T-helper 9 cell (primary cell): Measurements from ENCODE around the gene PRPSAP1.
"Not testable (repeated sequence)": the region's sequence is repeated elsewhere in the genome, so short reads cannot be mapped to it uniquely, and the experiment has no call there.

Experiments used
- DNase-seq: peaks from one replicate; pipeline ENCODE4 v3.0.0-alpha.2; 2020

The PRPSAP1 gene

DNA sequence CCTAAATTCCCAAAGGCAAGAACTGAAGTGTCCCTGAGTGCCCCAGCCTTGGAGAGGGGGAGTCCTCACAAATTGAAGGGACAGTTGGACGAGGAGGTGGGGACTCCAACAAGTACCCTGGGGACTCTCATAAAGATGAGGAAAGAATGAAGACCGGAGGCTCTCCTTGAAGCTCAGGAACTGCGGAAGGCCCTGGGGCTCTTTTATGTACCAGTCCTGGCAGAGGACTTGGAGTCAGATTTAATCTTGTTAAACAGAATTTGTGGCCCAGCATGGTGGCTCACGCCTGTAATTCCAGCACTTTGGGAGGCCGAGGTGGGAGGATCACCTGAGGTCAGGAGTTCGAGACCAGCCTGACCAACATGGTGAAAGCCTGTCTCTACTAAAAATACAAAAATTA is 6.1 kb upstream of the PRPSAP1 start:
- not testable (repeated sequence) for DNase-seq

DNA sequence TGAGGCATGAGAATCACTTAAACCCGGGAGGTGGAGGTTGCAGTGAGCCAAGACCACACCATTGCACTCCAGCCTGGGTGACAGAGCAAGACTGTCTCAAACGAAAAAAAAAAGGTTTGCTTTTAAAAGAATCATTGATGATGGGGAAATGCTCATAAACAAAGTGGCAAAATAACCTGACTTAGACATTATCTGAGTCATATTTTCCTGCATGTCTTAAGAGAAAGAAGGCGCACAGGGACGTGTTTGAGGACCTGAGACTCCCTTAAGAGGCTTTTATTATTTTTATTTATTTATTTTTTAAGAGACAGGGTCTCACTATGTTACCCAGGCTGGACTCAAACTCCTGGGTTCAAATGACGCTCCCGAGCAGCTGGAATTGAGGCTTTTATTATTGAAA is 5.7 kb upstream of the PRPSAP1 start:
- DNase-seq = no peak

DNA sequence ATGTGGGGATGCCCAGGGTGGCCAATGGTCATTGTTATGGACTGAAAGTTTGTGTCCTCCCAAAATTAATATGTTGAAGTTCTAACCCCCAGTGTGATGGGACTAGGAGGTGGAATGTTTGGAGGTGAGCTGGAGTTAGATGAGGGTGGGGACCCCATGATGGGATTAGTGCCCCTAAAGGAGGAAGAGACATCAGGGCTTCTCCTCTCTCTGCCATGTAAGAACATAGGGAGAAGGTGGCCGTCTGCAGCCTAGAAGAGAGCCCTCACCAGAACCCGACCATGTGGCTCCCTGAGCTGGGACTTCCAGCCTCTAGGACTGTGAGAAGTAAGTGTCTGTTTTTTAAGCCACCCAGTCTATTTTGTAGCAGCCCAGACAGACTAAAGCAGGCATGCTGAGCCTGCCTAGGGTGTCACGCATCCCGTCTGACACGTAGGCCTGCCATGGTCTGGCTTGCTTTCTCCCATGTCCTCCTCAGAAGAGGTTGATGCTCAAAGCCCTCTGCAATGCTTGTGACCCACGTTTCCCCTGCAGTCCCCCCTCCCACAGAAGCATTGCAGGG is 4.0 kb upstream of the PRPSAP1 start:
- no peak for DNase-seq

DNA sequence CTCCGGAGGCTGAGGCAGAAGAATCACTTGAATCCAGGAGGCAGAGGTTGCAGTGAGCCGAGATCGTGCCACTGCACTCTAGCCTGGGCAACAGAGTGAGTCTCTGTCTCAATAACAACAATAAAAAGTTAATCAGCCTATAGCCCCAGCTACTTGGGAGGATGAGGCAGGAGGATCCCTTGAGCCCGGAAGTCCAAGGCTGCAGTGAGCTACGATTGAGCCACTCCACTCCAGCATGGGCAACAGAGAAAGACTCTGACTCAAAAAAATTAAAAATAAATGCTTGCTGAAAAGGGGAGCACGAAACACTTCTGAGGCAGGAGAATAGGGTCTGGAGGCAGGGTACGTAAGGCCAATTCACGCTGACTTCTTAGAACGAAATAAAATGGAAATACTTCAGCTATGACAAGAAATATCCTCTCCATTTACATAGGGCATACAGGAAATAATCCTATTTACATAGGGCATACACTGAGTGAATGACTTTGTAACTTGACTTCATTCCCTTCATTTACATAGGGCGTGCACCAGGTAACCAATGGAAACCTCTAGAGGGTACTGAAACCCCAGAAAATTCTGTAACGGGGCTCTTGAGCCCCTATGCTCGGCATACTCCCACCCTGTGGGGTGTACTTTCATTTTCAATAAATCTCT is 3.2 kb upstream of the PRPSAP1 start:
- DNase-seq = no peak

DNA sequence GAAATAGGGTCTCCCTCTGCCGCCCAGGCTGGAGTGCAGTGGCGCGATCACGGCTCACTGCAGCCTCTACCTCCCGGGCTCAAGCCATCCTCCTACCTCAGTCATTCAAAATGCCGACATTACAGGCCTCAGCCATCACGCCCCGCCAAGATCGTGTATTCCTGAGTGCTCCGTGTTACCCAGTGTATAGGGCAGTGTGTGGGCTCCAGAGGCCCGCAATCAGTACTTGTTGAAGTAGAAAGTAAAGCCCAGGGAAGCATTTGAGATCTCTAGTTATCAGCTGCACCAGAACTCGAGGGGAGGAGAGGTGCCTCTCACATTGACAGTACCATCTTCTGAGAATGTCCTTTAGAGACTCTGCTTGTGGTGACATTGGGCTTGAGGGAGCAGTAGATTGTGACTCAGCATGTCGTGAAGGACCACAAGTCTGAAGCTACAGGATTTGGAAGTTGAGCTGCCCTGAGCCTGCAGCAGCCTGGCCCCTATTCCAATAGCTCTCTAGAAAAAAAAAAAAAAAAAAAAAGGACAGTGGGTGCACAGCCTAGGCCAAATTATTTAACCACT is 1.1 kb upstream of the PRPSAP1 start:
- DNase-seq = no peak

DNA sequence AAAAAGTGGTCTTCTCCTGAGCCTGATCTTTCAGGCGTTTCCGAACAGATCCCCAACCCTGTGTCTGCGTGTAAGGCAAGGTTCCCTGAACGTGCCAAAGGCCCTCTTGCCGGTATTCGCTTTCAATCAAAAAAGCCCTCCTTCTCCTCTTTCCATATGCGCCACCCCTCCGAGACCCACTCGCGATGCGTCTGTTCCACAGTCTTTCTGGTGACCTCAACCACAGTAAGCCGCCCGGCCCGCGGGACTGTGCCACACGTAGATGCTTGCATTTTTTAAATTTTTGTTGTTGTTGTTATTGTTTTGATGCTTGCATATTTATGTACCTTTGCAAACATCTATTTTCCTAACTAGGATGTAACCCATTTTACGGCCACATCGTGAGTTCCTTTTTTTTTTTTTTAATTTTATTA is 607 bp upstream of the PRPSAP1 start:
- DNase-seq = no peak

DNA sequence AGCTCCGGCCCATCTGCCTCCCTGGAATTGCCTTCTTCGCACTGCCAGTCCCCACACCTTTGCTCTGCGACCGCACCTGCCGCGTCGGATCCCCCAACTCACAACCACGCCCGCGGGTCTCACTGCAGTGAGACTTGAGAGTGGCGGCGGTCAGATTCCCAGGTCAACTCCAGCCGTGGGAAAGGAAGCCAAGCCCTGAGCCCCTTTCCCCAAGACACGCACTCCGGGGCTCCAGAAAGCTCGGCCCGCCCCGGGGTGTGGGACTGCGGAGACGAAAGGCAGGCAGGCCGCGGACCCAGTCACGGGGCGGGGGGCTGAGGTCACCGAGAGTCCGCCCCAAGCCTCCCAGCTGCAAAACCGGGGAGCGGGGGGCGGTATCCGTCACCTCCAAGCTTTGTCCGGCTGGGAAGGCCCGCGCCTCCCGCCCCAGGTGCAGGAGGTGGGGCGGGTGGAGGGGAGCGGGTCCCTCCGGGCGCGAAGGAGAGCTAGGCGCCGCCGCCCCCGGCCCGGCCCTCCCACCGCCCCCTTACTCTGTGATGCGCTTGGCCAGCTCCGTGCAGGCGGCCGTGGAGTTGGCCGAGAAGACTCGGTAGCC is 615 bp downstream of the PRPSAP1 start:
- peak; percentile 4 for DNase-seq

DNA sequence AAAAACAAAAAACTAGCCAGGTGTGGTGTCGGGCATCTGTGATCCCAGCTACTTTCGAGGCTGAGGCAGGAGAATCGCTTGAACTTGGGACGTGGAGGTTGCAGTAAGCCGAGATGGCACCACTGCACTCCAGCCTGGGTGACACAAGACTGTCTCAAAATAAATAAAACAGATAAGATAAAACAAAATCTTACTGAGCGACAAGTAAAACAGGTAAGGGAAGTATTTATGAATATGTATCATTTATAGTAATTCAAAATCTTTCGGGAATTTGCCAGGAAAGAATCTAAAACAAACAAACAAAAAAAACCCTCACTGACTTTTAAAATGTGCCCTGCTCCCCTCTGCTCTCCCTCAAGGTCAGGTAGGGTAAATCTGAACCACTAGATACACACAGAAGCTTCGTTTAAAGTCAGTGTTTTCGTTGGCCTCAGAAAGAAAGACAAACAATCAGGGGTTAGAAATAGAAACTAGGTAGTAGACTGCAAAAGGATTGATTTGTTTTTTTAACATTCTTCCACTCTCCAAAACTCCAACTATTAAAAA is 2.1 kb downstream of the PRPSAP1 start:
- no peak for DNase-seq

DNA sequence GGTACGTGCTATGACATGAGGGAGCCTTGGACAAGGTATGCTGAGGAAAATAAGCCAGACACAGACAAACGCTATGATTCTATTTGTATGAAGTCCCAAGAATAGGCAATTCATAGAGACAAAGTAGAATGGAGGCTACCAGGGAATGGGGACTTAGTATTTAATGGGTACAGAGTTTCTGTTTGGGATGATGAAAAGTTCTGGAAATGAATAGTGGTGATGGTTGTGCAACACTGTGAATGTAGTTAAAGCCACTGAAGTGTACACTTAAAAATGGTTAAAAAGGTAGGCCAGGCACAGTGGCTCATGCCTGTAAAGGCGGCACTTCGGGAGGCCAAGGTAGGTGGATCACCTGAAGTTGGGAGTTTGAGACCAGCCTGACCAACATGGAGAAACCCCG is 3.3 kb downstream of the PRPSAP1 start:
- DNase-seq = no peak

DNA sequence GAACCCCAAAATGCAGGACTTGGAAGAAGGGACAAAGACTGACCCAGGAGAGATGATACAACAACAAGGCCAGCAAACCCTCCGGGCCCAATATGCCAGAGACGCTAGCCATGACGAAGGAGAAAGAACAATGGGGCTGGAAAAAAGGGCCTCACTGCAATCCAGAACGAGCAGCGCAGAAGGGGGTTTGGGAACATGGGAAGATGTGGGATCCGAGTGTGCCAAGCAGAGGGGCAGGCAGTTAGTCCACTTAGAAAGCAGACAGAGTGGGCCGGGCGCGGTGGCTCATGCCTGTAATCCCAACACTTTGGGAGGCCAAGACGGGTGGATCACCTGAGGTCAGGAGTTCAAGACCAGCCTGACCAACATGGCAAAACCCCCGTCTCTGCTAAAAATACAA is 6.8 kb downstream of the PRPSAP1 start:
- DNase-seq = not testable (repeated sequence)

DNA sequence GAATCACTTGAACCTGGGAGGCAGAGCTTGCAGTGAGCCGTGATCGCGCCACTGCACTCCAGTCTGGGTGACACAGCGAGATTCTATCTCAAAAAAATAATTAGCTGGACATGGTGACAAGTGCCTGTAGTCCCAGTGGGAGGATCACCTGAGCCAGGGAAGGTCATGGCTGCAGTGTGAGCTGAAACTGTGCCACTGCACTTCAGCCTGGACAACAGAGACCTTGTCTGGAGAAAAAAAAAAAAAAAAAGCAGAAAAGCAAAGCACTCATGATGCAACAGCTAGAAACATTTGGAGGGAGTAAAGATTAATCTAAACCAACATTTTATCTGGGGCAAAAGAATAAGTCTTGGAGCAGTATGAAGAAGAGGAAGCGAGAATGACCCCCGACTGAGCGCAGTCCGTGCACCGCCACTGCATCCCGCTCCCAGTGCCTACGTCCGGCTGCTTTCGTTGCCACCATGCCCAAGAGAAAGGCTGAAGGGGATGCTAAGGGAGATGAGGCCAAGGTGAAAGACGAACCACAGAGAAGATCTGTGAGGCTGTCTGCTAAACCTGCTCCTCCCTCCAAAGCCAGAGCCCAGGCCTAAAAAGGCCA is 8.2 kb downstream of the PRPSAP1 start:
- DNase-seq = no peak

DNA sequence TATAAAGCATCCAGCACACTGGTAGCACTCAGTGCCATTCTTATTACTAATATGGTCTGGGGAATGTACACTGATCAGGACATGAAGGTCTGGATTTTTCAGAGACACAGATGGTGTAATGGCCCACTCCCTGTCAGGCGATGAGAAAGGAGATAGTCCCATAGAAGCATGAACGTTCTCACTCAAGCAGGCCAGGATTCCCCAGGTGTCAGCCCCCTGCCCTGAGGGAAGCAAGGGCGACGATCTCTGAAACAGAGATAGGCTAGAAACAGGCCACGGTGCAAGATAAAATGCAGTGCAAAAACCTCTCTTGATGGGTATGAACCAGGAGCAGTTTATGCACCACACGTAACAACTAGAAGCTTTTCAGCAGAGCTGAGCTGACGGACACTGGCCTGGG is 10.6 kb downstream of the PRPSAP1 start:
- no peak for DNase-seq

DNA sequence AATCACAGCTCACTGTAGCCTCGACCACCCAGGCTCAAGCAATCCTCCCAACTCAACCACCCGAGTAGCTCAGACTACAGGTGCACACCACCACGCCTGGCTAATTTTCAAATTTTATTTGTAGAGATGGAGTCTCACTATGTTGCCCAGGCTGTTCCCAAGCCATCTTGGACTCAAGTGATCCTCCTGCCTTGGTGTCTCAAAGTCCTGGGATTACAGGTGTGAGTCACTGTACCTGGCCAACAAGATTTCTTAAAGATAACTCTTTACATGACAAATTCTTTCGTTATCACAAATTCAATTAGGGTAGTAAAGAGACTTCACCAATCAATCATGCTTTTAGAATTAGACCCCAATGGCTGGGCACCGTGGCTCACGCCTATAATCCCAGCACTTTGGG is 12.4 kb downstream of the PRPSAP1 start:
- DNase-seq = no peak

DNA sequence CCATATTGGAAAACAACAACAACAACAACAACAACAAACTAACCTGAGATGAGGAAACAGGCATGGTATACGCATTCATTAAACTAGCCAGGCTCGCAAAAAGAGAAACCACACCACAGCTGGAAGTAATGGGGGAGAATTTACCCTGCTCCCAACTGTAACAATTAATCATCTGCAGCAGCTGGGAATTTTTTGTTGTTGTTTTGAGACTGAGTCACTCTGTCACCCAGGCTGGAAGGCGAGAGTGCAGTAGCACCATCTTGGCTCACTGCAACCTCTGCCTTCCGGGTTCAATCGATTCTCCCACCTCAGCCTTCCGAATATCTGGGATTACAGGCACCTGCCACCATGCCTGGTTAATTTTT is 16.3 kb downstream of the PRPSAP1 start:
- no peak for DNase-seq

DNA sequence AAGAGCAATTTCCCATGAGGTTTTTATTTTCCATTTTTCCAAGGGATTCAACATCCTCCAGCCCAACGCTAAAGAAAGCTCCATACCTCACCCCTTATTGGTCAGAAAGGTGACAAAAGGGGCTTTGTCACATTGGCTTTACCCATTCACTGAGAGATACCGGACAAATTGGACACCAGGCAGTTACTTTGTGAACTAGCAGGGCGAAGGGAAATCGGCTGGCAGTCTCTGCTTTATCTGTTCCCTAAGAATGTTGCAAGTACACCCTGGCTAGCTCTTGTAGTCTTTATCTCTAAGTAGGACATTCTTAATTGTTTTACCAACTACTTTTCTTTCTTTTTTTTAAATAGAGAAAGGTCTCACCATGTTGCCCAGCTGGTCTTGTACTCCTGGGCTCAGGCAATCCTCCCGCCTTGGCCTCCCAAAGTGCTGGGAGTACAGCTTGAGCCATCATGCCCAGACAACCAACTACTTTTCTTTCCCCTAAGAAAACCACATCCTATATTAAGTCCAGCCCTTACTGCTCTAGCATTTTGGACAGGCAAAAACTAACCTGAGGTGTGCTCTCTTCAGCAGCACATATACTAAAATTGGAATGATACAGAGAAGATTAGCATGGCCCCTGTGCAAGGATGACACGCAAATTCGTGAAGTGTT is 16.8 kb downstream of the PRPSAP1 start:
- no peak for DNase-seq

DNA sequence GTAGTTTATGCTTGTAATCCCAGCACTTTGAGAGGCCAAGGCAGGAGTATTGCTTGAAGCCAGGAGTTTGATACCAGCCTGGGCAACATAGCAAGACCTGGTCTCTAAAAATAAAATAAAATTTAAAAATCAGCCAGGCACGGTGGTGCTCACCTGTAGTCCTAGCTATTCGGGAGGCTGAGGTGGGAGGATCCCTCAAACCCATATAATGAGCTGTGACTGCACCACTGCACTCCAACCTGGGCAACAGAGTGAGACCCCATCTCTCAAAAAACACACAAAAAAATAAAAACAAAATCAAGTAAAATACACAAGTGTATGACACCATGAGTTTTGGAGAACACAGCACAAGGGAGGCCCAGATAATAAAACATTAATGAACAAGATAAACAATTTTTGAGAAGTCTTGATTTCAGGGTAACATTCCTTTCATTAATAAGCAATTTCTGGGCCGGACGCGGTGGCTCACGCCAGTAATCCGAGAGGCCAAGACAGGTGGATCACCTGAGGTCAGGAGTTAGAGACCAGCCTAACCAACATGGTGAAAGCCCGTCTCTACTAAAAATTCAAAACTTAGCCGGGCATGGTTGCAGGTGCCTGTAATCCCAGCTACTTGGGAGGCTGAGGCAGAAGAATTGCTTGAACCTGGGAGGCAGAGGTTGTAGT is 17.9 kb downstream of the PRPSAP1 start:
- no peak for DNase-seq

DNA sequence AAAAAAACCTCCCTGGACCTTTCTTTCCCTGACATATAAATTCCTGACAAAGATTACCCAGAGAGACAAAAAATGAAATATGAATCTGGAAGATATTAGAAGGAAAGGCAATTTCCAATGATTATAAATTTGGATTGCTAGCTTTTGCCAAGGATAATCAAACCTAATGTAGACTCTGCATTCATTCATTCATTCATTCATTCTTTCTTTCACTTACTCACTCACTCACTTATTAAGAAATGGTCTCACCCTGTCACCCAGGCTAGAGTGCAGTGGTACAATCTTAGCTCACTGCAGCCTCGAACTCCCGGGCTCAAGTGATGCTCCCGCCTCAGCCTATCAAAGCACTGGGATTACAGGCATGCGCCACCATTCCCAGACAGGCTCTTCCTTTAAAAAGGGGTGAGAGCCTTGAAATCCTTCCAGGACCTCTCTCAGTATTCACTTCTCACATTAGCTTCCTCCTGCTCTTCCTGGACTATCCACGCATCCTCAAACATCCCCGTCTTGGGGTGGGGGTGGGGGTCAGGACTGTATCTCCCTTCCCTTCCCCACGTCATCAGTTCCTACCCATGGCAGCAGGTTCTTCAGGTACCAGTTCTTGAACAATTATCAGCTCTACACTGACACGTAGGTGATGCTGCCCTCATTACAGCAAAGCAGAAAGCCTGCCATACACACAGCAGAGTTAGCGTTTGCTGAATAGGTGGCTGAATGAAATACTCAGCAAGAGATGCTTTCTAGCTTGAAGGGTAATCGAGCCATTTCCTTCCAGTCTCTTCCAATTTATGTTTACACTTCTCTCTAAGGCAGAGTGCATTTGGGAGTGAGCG is 19.8 kb downstream of the PRPSAP1 start:
- no peak for DNase-seq

DNA sequence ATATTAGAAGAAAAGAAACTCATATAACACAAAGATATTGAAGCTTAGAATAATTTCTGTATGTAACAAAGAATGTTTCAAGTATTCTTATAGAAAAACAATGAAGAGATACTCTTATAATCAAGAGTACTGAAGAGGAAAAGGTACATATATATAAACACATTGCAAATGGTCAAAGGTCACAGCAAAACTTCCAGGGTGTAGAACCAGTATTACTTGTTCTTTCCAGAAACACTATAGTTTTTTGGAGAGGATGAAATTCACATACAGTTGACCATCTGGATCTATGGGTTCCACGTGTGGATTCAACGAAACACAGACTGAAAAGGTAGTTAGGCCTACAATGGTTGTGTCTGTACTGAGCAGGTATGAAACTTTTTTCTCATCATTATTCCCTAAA is 22.6 kb downstream of the PRPSAP1 start:
- DNase-seq = no peak

DNA sequence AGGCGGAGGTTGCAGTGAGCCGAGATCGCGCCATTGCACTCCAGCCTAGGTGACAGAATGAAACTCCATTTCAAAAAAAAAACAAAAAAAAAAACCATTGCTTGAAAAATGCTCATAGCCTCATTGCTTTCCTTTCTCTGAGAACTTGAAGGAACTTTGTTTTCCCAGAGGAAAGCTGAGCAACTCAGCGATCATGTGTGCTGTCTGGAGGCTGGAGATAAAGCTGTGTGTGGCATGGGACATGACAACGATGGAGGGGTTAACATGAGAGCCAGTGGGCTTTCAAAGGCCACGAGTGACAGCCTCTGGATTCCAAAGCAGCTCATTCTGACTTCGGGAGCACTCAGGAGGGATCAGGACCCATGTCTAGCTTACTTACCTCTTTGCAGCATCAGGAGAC is 24.1 kb downstream of the PRPSAP1 start:
- no peak for DNase-seq

DNA sequence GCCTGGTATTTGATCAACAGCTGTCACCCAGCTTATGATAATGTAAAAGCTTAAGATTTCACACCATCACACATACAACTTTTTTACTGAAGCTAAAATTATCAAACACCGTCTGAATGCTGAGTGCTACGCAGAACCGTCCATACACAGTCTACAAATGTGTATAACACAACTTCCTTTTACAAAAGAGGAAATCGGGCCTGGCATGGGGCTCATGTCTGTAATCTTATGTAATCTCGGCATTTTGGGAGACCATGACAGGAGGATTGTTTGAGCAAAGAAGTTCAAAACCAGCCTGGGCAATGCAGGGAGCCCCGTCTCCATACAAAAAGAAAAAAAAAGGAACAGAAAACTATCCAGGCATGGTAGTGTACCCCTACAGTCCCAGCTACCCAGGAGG is 26.0 kb downstream of the PRPSAP1 start:
- DNase-seq = no peak

DNA sequence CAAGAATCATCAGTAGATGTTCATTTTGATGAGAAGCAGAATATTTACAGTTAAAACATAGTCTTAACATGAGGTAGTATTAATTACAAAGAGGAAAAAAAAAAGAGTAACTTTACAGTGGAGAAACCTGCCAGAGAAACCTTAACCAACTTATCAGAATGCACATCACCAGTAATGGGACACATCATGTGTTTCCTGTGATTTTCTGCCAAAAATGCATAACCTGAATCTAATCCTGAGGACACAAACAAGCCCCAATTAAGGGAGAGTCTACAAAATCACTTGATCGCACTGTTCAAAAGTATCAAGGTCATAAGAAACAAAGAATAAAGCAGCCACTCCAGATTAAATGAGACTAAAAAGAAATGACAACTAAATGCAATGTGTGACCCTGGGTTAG is 27.4 kb downstream of the PRPSAP1 start:
- DNase-seq = no peak

DNA sequence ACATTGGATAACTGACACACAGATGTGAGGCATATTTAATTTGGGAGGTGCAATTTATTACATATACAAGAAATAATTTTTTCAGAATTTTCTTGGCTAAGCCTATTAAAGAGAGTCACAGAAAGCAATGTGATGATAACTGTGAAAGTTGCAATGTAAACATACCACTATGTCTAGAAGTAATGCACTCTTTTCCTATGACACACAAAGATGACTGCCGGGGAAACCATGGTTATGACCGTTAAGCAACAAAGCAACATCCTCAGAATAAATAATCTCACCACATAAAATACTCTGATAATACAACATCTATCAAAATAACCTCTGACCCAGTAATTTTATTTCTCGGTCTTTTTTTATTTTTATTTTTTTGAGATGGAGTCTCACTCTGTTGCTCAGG is 35.1 kb downstream of the PRPSAP1 start:
- no peak for DNase-seq
